SU-DHL-6 (cell line): ENCODE measurements around the gene NCR2.
A peak's percentile ranks its signal among the peaks of the same experiment; 100 is the strongest.

Source experiments
- H2AFZ ChIP-seq: fragments of 200-600 bp; sonication (generic); 2 replicates; pipeline ENCODE4 v1.6.1; 2014; ENCODE audit warnings: low read depth, mild to moderate bottlenecking, moderate library complexity, mixed read lengths, antibody characterized with exemption, low read length; ENCODE audit not compliant: severe bottlenecking
- H3F3A ChIP-seq: fragments of 200-600 bp; shearing (Covaris generic); 2 replicates; pipeline ENCODE4 v1.6.0; 2016; ENCODE audit warnings: antibody characterized with exemption, mild to moderate bottlenecking; ENCODE audit not compliant: insufficient read depth
- H3K27ac ChIP-seq: fragments of 200-600 bp; sonication (generic); 2 replicates; pipeline ENCODE4 v1.5.1; 2016; ENCODE audit warnings: low read depth, mild to moderate bottlenecking, low read length, moderate library complexity, mixed read lengths
- H3K27me3 ChIP-seq: fragments of 200-600 bp; sonication (generic), shearing (Covaris generic); 2 replicates; pipeline ENCODE4 v1.6.0; 2014; ENCODE audit warnings: mild to moderate bottlenecking, low read length
- H3K36me3 ChIP-seq: fragments of 200-600 bp; sonication (generic); 2 replicates; pipeline ENCODE4 v1.6.1; 2014; ENCODE audit warnings: mild to moderate bottlenecking, low read length, mixed read lengths
- H3K4me2 ChIP-seq: fragments of 300-600, 200-600 bp; shearing (Covaris generic), sonication (generic); 2 replicates; pipeline ENCODE4 v1.6.0; 2014; ENCODE audit warnings: low read length, low read depth, mild to moderate bottlenecking; ENCODE audit not compliant: poor library complexity, severe bottlenecking
- H3K4me3 ChIP-seq: fragments of 200-600 bp; sonication (generic); 2 replicates; pipeline ENCODE4 v1.5.1; 2014; ENCODE audit warnings: antibody characterized with exemption, low read length, mild to moderate bottlenecking, mixed read lengths; ENCODE audit not compliant: insufficient read depth, poor library complexity, severe bottlenecking
- H3K79me2 ChIP-seq: fragments of 200-600 bp; sonication (generic); 2 replicates; pipeline ENCODE4 v1.6.1; 2014; ENCODE audit warnings: mild to moderate bottlenecking, low read length, moderate library complexity; ENCODE audit not compliant: insufficient read depth
- H3K9ac ChIP-seq: fragments of 200-600 bp; sonication (generic); 2 replicates; pipeline ENCODE4 v1.7.0; 2014; ENCODE audit warnings: mild to moderate bottlenecking, low read length
- H3K9me2 ChIP-seq: fragments of 200-600 bp; sonication (generic); replicated peaks from 2 replicates; pipeline ENCODE4 v1.6.1; 2014; ENCODE audit warnings: low read length; ENCODE audit not compliant: insufficient read depth
- H3K9me3 ChIP-seq: fragments of 200-600 bp; sonication (generic); 2 replicates; pipeline ENCODE4 v1.6.1; 2014; ENCODE audit warnings: low read length, mixed read lengths; ENCODE audit not compliant: insufficient read depth
- H4K20me1 ChIP-seq: fragments of 200-600 bp; sonication (generic); 2 replicates; pipeline ENCODE4 v1.6.1; 2014; ENCODE audit warnings: low read depth, mild to moderate bottlenecking, antibody characterized with exemption, low read length, moderate library complexity, mixed read lengths
- CTCF ChIP-seq: fragments of 200-600 bp; sonication (generic); IDR thresholded peaks from one replicate; pipeline ENCODE4 v1.5.1; 2017; ENCODE audit warnings: antibody characterized with exemption, mild to moderate bottlenecking, low read length, moderate library complexity; ENCODE audit not compliant: insufficient read depth, poor library complexity, severe bottlenecking
- EZH2phosphoT487 ChIP-seq: fragments of 200-600 bp; sonication (generic), shearing (Covaris generic); conservative IDR thresholded peaks from 2 replicates; pipeline ENCODE4 v1.6.1; 2018; ENCODE audit warnings: mild to moderate bottlenecking, antibody characterized with exemption, low read length, moderate library complexity, mixed read lengths

The NCR2 gene

GRCh38 chr6:41337709-41338108 is 2.3 kb downstream of the NCR2 start:
- Histone ChIP-seq H3K36me3 (no peaks in the 10 kb centered on the region), H3K27ac (peak overlapping the region; percentile 96), H3K9me3 (no peaks in the 10 kb centered on the region), H3K4me3 (peak overlapping the region; percentile 33), H4K20me1 (no peaks in the 10 kb centered on the region), H3K9me2 (no peaks in the 10 kb centered on the region), H3K27me3 (no peaks in the 10 kb centered on the region), H3F3A (peaks cover 38% of the 10 kb centered on the region), H3K79me2 (peaks cover 5% of the 10 kb centered on the region; the same call in 1 of the 2 replicates), H2AFZ (no peak overlapping the region), H3K4me2 (peak overlapping the region; percentile 80), H3K9ac (peak overlapping the region; percentile 63)
- TF ChIP-seq CTCF = no peak
- no peak for TF ChIP-seq EZH2phosphoT487

GRCh38 chr6:41338659-41339058 is 3.3 kb downstream of the NCR2 start:
- Histone ChIP-seq H2AFZ (no peak overlapping the region), H3F3A (peaks cover 36% of the 10 kb centered on the region), H3K27me3 (no peaks in the 10 kb centered on the region), H3K36me3 (no peaks in the 10 kb centered on the region), H3K4me2 (peak overlapping the region; percentile 80), H3K79me2 (peaks cover 5% of the 10 kb centered on the region; the same call in 1 of the 2 replicates), H3K9ac (no peak overlapping the region), H3K4me3 (no peak overlapping the region), H3K9me2 (no peaks in the 10 kb centered on the region), H3K27ac (no peak overlapping the region), H4K20me1 (no peaks in the 10 kb centered on the region), H3K9me3 (no peaks in the 10 kb centered on the region)
- TF ChIP-seq CTCF = no peak
- no peak for TF ChIP-seq EZH2phosphoT487

GRCh38 chr6:41341580-41341979 is 6.2 kb downstream of the NCR2 start:
- TF ChIP-seq EZH2phosphoT487 = no peak
- no peak for TF ChIP-seq CTCF

More at GRCh38 chr6:41341580-41341979, 6.2 kb downstream of the NCR2 start:
- no peaks in the 10 kb centered on the region for H3K27me3 ChIP-seq
- no peaks in the 10 kb centered on the region for H4K20me1 ChIP-seq
- no peak overlapping the region for H3K27ac ChIP-seq
- H3K9ac ChIP-seq = no peak overlapping the region
- H3K79me2 ChIP-seq = peaks cover 5% of the 10 kb centered on the region; the same call in 1 of the 2 replicates
- peaks cover 24% of the 10 kb centered on the region for H3F3A ChIP-seq
- no peak overlapping the region for H3K4me3 ChIP-seq
- H3K4me2 ChIP-seq = no peak overlapping the region
- no peaks in the 10 kb centered on the region for H3K36me3 ChIP-seq
- H3K9me2 ChIP-seq = no peaks in the 10 kb centered on the region
- no peaks in the 10 kb centered on the region for H3K9me3 ChIP-seq
- no peak overlapping the region for H2AFZ ChIP-seq
